HG02870 (cell line): ENCODE data around the gene RBM25.
"Not testable (repeated sequence)": the region's sequence is repeated elsewhere in the genome, so short reads cannot be mapped to it uniquely, and the experiment has no call there.

Experiments used
- ATAC-seq: cut with Tn5 transposase; IDR thresholded peaks from one replicate; pipeline ENCODE4 v1.9.1; 2021; ENCODE audit warnings: mild to moderate bottlenecking, moderate library complexity; ENCODE audit not compliant: unreplicated experiment

The RBM25 gene

GRCh38 chr14:73058224-73058921 is at the start of gene RBM25:
Gene RBM25 (plus strand): TSS chr14:73058534. CDS start chr14:73071642, 13,108 bp downstream.
- ATAC-seq, result peak; percentile 94

GRCh38 chr14:73011189-73011588 is 47.1 kb upstream of the RBM25 start:
- ATAC-seq, result not testable (repeated sequence)

DNA sequence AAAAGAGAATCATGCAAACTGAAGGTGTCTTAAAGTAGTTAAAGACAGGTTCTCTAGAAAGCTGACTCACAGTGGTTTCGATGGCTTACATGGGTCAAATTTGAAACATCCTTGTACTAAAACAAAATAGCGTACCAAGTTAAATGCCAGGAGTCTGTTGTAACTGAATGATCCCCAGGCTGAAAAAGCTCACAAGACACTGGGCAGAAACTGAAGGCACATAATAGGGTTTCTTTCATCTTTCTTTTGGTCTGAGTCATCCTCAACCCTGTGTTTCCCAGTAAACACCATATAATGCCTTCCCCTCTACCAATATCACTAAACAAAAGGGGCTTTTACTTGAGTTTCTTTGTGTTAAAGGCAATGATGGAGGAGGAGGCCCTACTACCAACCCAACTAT is 44.2 kb upstream of the RBM25 start:
- peak; percentile 79 for ATAC-seq

DNA sequence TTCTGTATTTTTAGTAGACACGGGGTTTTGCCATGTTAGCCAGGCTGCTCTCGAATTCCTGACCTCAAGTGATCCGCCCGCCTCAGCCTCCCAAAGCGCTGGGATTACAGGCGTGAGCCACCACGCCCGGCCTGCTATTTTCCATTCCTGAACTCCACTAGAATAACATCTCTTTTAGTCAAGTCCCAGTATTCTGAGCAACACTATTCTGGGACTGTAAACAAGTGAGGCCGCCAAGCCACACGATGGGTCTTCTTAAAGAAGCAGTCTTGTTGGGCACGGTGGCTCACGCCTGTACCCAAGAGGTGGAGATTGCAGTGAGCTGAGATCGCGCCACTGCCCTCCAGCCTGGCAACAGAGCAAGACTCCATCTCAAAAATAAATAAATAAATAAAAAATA is 42.8 kb upstream of the RBM25 start:
- not testable (repeated sequence) for ATAC-seq

DNA sequence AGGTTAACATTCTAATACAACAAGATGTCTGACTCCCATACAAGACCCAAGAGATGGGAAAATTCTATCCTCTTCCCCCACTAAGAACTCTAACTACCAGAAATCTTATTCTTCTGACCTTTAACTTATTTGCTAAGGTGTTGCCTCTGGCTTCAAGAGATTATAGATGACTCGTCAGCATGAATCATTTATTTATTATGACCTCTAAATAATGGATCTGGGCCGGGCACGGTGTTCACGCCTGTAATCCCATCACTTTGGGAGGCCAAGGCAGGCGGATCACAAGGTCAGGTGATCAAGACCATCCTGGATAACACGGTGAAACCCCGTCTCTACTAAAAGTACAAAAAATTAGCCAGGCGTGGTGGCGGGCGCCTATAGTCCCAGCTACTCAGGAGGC is 42.3 kb upstream of the RBM25 start:
- ATAC-seq, result not testable (repeated sequence)

GRCh38 chr14:73022051-73022450 is 36.3 kb upstream of the RBM25 start:
- no peak for ATAC-seq

- no peak for ATAC-seq
These were observed 32.8 kb upstream of the RBM25 start for GRCh38 chr14:73025544-73025943.

GRCh38 chr14:73026243-73026844 is 32.0 kb upstream of the RBM25 start:
- no peak for ATAC-seq

- peak; percentile 97 for ATAC-seq
These were observed 31.3 kb upstream of the RBM25 start, which contains the start of gene ZFYVE1 for GRCh38 chr14:73026845-73027542. Gene ZFYVE1 (minus strand): TSS chr14:73027106. CDS start chr14:73024508, 2,598 bp downstream.

GRCh38 chr14:73027546-73027945 is 30.8 kb upstream of the RBM25 start:
- no peak for ATAC-seq

DNA sequence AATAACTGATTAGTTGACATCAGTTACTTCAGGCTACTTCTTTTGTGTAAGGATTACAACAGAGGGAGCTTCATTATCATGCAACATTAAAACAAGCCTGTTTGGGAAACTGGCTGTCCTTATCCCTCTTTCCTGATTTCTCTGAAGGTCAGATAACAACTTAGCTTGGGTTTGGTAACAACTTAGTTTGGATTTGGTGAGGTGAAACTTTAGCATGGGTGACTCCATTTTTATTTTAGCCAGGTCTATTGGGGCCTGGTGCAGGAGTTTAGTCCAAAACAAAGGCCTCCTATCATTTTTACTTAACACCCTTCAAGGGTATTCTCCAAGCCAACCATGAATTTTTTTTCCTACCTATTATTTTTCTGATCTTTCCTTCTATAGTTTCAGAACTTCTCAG is 30.4 kb upstream of the RBM25 start:
- no peak for ATAC-seq

GRCh38 chr14:73036706-73037450 is 21.5 kb upstream of the RBM25 start:
- ATAC-seq, result not testable (repeated sequence)

DNA sequence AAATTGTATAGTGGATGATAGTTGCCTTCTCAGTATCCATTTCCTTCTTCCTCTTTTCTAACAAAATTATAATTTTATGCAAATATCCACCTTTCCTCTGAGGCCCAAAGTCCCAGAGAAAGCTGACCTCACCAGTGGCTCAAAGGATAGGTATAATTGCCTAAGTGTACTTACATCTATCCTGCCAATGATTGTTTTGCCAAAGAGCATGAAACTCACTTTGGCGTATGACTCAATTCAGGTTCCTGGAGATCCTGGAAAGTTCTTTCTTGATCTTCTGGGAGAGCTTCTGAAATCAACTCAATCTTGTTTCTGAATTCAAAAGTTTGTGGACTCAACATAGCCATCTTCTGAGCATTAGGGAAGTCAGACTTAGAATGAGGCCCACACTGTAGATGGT is 10.5 kb upstream of the RBM25 start:
- ATAC-seq, result no peak

DNA sequence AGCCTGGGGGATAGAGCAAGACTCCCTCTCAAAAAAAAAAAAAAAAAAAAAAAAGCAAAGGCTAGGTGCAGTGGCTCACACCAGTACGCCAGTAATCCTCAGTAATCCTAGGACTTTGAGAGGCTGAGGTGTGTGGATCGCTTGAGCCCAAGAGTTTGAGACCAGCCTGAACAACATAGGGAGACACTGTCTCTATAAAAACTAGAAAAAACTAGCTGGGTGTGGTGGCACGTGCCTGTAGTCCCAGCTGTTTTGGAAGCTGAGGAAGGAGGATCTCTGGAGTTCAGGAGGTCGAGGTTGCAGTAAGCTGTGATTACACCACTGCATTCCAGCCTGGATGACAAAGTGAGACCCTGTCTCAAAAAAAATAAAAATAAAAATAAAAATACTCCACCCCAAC is 8.9 kb upstream of the RBM25 start:
- ATAC-seq, result no peak

- no peak for ATAC-seq
These were observed 3.1 kb upstream of the RBM25 start for GRCh38 chr14:73055251-73055650.

DNA sequence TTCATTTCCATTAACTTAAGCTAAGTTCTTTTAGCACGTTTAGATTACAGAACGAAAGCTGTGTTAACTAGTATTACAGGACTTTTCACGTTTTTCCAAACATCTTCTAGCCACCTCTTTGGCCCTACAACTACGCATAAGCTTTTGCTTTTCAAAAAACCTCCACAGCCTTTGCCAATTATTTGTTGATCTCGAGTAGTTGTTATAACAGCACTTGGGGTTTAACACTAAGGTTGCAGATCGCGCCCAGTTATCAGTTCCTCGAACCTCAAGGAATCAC is 450 bp upstream of the RBM25 start:
- ATAC-seq, result no peak

- peak; percentile 6 for ATAC-seq
These were observed 764 bp downstream of the RBM25 start for GRCh38 chr14:73058922-73059673.

GRCh38 chr14:73069585-73069984 is 11.3 kb downstream of the RBM25 start:
- no peak for ATAC-seq

DNA sequence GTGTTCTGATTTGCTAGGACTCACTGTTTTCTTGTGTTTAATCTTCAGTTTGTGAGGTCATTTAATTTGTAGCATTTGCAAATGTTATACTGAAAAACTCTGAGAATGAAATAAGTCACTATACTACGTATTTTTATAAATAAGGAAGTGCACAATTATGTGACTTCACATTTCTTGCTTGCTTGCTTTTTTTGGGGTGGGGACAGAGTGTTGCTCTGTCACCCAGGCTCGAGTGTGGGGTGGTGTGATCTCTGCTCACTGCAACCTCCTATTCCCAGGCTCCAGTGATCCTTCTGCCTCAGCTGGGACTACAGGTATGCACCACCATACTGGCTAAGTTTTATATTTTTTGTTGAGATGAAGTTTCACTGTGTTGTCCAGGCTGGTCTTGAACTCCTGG is 32.7 kb downstream of the RBM25 start:
- no peak for ATAC-seq

DNA sequence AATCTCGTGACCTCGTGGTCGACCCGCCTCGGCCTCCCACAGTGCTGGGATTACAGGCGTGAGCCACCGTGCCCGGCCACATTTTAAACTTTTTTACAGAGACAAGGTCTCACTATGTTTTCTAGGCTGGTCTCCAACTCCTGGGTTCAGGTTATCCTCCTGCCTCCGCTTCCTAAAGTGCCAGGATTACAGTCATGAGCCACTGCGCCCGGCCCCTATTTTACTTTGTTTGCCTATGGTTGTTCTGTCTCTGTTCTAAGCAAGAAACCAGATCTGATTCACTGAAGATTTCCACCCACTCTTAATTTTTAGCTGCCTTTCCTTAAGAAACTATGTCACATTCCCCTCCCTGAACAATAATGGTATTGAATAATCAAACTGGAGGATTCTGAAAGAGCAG is 39.1 kb downstream of the RBM25 start:
- ATAC-seq, result no peak

DNA sequence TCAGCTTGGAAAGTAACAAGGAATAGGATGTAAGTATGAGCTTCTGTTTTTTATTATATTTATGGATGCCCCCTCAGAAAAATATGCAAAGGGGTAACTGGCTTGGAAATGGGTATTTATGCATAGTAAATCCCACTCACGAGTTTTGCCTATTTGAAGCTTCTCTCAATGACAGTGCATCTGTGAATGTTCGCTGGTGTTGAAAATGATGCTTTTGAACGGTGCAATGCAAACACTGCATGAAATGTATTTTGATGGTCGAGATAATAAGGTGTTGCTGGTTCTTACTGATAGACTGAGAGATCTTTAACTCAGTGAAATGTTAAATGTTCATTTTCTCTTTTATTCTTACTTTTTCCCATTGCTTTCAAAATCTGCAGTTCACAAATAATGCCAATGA is 42.0 kb downstream of the RBM25 start:
- ATAC-seq, result no peak
